ENCODE results near the gene DBF4B. TPM values are rescaled to one million over a fixed set of nuclear protein-coding genes. Genes with fewer than 3 reads are reported as not detected.
A peak's percentile ranks its signal among the peaks of the same experiment; 100 is the strongest.

Gene DBF4B
- total RNA-seq, 3 donors from 2014 or later (not counting 1 experiment from before 2014, with no cell fraction given) = 3.0 to 4.1 (median 4.1) TPM

GRCh38 chr17:44774271-44775135, 66.0 kb downstream of the DBF4B start:
- Histone ChIP-seq H3K9me3 (ENCODE audit: control insufficient read depth, insufficient read depth, low read length) (no peaks in the 10 kb centered on the region), H3K27ac (ENCODE audit: low read length) (no peak overlapping the region), H3K4me1 (ENCODE audit: control insufficient read depth, insufficient read depth, low read length) (peaks cover 27% of the 10 kb centered on the region), H3K27me3 (ENCODE audit: control insufficient read depth, insufficient read depth, low read length) (peaks cover 2% of the 10 kb centered on the region), H3K4me3 (ENCODE audit: low read length) (peak overlapping the region; percentile 52), H3K36me3 (ENCODE audit: control insufficient read depth, insufficient read depth, low read length) (no peaks in the 10 kb centered on the region)
- peaks cover 0 to 24% of the 10 kb centered on the region in 2 donors for H3K4me1 Mint-ChIP-seq
- WGBS (ENCODE audit: insufficient coverage) = 32% methylated on average over 41 of the region's 42 CpGs
- DNase-seq (peak; percentile 84 to 90), ATAC-seq (peak; percentile 55 to 78 (median 61))
- H3K4me3 Mint-ChIP-seq = peak overlapping the region; percentile 91
- intact Hi-C loops (cut with micrococcal nuclease) = loop anchor here (1.0 to 5.0 kb wide), 4 partner anchors 91 to 423 kb away; partner anchors contain the start of gene PLCD3
- peaks cover 0 to 7% of the 10 kb centered on the region in 2 donors for H3K27me3 Mint-ChIP-seq (ENCODE audit: low read depth in 2 of 2)
- H3K36me3 Mint-ChIP-seq = no peaks in the 10 kb centered on the region
- peak overlapping the region in 1 of 2 donors; percentile 66 for H3K27ac Mint-ChIP-seq
- H3K9me3 Mint-ChIP-seq = no peaks in the 10 kb centered on the region
- TF ChIP-seq CTCF (IDR thresholded peaks at IDR 0.05) = peak; percentile 97

- peaks cover 0 to 27% of the 10 kb centered on the region in 2 donors for H3K4me1 Mint-ChIP-seq
- WGBS (ENCODE audit: insufficient coverage) = under 1% methylated on average over 50 of the region's 50 CpGs
Measured at GRCh38 chr17:44775136-44775837, 66.8 kb downstream of the DBF4B start.

DNA sequence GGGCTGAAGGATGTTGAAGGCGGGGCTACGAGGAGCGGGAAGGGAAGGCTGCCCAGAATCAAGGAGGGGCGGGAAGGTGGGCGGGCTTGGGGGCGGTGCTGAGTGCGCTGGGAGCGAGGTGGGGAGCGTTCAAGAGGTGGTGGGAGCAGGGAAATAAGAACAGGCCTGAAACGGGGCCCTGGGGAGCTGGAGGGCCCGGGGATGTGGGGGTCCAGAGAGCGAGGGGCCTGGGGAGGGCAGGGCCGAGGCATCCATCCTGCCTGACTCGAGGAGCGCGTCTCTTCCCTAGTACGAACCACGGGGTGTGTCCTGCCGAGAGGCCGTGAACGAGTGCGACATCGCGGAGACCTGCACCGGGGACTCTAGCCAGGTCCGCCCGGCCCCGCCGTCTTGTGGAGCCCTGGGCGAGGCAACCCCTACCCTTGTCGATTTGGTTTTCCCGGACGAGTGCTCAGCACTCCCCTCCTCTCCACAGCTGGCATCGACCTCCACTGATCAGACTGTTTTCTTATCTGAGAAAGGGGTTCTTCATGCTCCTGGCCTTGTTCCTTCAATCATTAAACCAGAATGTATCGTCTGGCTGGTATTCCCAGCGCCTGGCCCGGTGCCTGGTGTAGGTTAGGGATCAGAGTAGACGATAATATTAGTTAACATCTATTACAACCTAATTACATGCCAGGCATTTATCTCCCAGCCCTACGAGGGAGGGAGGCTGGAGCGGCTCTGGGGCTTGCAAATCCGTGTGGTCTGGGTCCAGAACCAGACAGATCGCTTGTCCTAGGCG, 67.6 kb downstream of the DBF4B start:
- Histone ChIP-seq H3K27ac (ENCODE audit: low read length) (peak overlapping the region; percentile 29), H3K4me3 (ENCODE audit: low read length) (peak overlapping the region; percentile 52), H3K9me3 (ENCODE audit: control insufficient read depth, insufficient read depth, low read length) (no peaks in the 10 kb centered on the region), H3K36me3 (ENCODE audit: control insufficient read depth, insufficient read depth, low read length) (no peaks in the 10 kb centered on the region), H3K27me3 (ENCODE audit: control insufficient read depth, insufficient read depth, low read length) (peaks cover 2% of the 10 kb centered on the region), H3K4me1 (ENCODE audit: control insufficient read depth, insufficient read depth, low read length) (peaks cover 29% of the 10 kb centered on the region)
- Mint-ChIP-seq H3K9me3 (no peaks in the 10 kb centered on the region), H3K4me3 (peak overlapping the region; percentile 91), H3K4me1 (peaks cover 0 to 27% of the 10 kb centered on the region in 2 donors), H3K36me3 (no peaks in the 10 kb centered on the region), H3K27ac (peak overlapping the region in 1 of 2 donors; percentile 66), H3K27me3 (ENCODE audit: low read depth in 2 of 2) (peaks cover 0 to 7% of the 10 kb centered on the region in 2 donors)
- ATAC-seq (peak in 1 of 3 donors; percentile 0), DNase-seq (no peak)
- intact Hi-C loops (cut with micrococcal nuclease) = loop anchor here (1.0 to 5.0 kb wide), 4 partner anchors 89 to 421 kb away; partner anchors contain the start of gene PLCD3
- no peak for TF ChIP-seq CTCF (IDR thresholded peaks at IDR 0.05)
- 12% methylated on average over 39 of the region's 43 CpGs for WGBS (ENCODE audit: insufficient coverage)

More at GRCh38 chr17:44775136-44775837, 66.8 kb downstream of the DBF4B start:
- no peaks in the 10 kb centered on the region for H3K9me3 ChIP-seq (ENCODE audit: control insufficient read depth, insufficient read depth, low read length)
- H3K4me1 ChIP-seq (ENCODE audit: control insufficient read depth, insufficient read depth, low read length) = peaks cover 29% of the 10 kb centered on the region
- no peaks in the 10 kb centered on the region for H3K36me3 ChIP-seq (ENCODE audit: control insufficient read depth, insufficient read depth, low read length)
- no peak overlapping the region for H3K27ac ChIP-seq (ENCODE audit: low read length)
- H3K27me3 Mint-ChIP-seq (ENCODE audit: low read depth in 2 of 2) = peaks cover 0 to 7% of the 10 kb centered on the region in 2 donors
- H3K9me3 Mint-ChIP-seq = no peaks in the 10 kb centered on the region
- peak; percentile 87 to 91 (median 91) for ATAC-seq
- H3K27me3 ChIP-seq (ENCODE audit: control insufficient read depth, insufficient read depth, low read length) = peaks cover 2% of the 10 kb centered on the region
- DNase-seq = peak; percentile 82 to 99
- H3K27ac Mint-ChIP-seq = peak overlapping the region in 1 of 2 donors; percentile 66
- peak overlapping the region; percentile 52 for H3K4me3 ChIP-seq (ENCODE audit: low read length)
- H3K4me3 Mint-ChIP-seq = peak overlapping the region; percentile 91
- peak; percentile 58 for TF ChIP-seq CTCF (IDR thresholded peaks at IDR 0.05)
- H3K36me3 Mint-ChIP-seq = no peaks in the 10 kb centered on the region
- intact Hi-C loops (cut with micrococcal nuclease) = loop anchor here (1.0 to 5.0 kb wide), 4 partner anchors 90 to 422 kb away; partner anchors contain the start of gene PLCD3

Data from natural killer cell (primary cell).